Left kidney (tissue), 2 donors: ENCODE measurements around the gene AKAIN1. TPM values are rescaled to one million over a fixed set of nuclear protein-coding genes. Genes with fewer than 3 reads are reported as not detected.

Source experiments
- DNase-seq: peaks from one replicate; pipeline ENCODE4 v3.0.0-alpha.2; 2013
- polyA plus RNA-seq: library from polyadenylated mRNA; unstranded; fragments of 120-200 nt; gene quantifications from one replicate; pipeline ENCODE4 v1.2.1, GENCODE V29; 2013; ENCODE audit not compliant: insufficient read length

AKAIN1 gene
- polyA plus RNA-seq, 1 donor = not detected

DNA sequence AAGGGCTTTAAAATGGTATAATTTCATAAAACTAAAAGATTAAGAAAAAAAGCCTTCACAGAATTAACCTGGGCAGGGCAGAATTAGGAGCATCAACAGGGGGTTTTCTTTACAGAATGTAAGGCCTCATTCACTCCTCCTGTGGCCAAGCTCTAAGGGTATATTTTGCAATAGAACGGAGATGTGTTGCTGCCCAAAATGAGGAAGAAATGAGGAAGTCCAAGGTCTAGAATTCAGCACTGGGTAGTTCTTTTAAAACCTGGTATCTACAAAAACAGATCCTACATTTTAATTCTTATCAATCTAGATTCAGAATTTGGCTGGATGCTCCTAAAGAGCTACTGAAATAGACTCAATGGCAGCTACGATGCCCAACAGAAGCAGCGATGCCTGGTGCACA, 101.8 kb downstream of the AKAIN1 start:
- no peak for DNase-seq

DNA sequence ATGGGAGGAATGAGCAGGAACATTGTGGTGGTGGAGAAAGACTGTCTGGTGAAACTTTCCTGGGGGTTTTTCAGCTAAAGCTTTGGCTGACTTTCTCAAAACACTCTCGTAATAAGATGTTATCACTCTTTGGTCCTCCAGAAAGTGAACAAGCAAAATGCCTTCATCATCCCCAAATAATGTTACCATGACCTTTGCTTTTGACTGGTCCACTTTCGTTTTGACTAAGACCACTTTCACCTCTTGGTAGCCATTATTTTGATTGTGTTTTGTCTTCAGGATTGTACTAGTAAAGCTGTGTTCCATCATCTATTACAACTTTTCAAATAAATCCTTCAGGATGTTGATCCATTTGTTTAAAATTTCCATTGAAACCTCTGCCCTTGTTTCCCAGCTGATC, 103.2 kb downstream of the AKAIN1 start:
- DNase-seq = no peak

Other genes starting within 250 kb of the AKAIN1 start
- 25.1 TPM for gene ZBTB14, start 98.5 kb upstream of the AKAIN1 start, polyA plus RNA-seq